ENCODE measurements around the gene MSX2.

Gene MSX2

GRCh38 chr5:174720612-174721529, 3.5 kb upstream of the MSX2 start (continued):
- TF ChIP-seq, protein P1, sequence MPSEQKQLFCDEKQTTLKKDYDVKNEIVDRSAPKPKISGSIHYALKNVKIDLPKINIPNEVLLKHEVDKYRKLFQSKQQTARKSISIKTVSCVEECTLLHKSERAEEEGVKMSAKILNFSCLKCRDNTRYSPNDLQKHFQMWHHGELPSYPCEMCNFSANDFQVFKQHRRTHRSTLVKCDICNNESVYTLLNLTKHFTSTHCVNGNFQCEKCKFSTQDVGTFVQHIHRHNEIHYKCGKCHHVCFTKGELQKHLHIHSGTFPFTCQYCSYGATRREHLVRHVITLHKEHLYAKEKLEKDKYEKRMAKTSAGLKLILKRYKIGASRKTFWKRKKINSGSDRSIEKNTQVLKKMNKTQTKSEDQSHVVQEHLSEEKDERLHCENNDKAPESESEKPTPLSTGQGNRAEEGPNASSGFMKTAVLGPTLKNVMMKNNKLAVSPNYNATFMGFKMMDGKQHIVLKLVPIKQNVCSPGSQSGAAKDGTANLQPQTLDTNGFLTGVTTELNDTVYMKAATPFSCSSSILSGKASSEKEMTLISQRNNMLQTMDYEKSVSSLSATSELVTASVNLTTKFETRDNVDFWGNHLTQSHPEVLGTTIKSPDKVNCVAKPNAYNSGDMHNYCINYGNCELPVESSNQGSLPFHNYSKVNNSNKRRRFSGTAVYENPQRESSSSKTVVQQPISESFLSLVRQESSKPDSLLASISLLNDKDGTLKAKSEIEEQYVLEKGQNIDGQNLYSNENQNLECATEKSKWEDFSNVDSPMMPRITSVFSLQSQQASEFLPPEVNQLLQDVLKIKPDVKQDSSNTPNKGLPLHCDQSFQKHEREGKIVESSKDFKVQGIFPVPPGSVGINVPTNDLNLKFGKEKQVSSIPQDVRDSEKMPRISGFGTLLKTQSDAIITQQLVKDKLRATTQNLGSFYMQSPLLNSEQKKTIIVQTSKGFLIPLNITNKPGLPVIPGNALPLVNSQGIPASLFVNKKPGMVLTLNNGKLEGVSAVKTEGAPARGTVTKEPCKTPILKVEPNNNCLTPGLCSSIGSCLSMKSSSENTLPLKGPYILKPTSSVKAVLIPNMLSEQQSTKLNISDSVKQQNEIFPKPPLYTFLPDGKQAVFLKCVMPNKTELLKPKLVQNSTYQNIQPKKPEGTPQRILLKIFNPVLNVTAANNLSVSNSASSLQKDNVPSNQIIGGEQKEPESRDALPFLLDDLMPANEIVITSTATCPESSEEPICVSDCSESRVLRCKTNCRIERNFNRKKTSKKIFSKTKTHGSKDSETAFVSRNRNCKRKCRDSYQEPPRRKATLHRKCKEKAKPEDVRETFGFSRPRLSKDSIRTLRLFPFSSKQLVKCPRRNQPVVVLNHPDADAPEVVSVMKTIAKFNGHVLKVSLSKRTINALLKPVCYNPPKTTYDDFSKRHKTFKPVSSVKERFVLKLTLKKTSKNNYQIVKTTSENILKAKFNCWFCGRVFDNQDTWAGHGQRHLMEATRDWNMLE (tag by site-specific recombination; conservative IDR thresholded peaks at IDR 0.05; ENCODE audit: low read depth), result no peak
- TF ChIP-seq, protein P2, sequence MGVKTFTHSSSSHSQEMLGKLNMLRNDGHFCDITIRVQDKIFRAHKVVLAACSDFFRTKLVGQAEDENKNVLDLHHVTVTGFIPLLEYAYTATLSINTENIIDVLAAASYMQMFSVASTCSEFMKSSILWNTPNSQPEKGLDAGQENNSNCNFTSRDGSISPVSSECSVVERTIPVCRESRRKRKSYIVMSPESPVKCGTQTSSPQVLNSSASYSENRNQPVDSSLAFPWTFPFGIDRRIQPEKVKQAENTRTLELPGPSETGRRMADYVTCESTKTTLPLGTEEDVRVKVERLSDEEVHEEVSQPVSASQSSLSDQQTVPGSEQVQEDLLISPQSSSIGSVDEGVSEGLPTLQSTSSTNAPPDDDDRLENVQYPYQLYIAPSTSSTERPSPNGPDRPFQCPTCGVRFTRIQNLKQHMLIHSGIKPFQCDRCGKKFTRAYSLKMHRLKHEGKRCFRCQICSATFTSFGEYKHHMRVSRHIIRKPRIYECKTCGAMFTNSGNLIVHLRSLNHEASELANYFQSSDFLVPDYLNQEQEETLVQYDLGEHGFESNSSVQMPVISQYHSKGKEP (tag by site-specific recombination; IDR thresholded peaks at IDR 0.05), result no peak
- TF ChIP-seq ZNF394 (tag by site-specific recombination; IDR thresholded peaks at IDR 0.05; ENCODE audit: borderline replicate concordance) (no peak), SCRT2 (tag by site-specific recombination; IDR thresholded peaks at IDR 0.05) (no peak), TRIM28 (IDR thresholded peaks at IDR 0.05; ENCODE audit: borderline replicate concordance, low read length) (no peak), ZIC2 (tag by site-specific recombination; IDR thresholded peaks at IDR 0.05) (peak; percentile 19; the same call in 1 of the 2 replicates), ZNF658 (tag by site-specific recombination; IDR thresholded peaks at IDR 0.05) (no peak), ZNF571 (tag by site-specific recombination; IDR thresholded peaks at IDR 0.05) (no peak), PBX3 (CRISPR knock-in tag; IDR thresholded peaks at IDR 0.05) (no peak), MYNN (tag by site-specific recombination; IDR thresholded peaks at IDR 0.05; ENCODE audit: borderline replicate concordance) (no peak), HOXD13 (CRISPR knock-in tag; IDR thresholded peaks at IDR 0.05; ENCODE audit: borderline replicate concordance) (no peak), BCL11A (tag by site-specific recombination; IDR thresholded peaks at IDR 0.05; ENCODE audit: low read depth) (no peak), RBAK (tag by site-specific recombination; IDR thresholded peaks at IDR 0.05) (no peak), ZBTB10 (tag by site-specific recombination; IDR thresholded peaks at IDR 0.05) (no peak), ZNF311 (tag by site-specific recombination; IDR thresholded peaks at IDR 0.05; ENCODE audit: borderline replicate concordance) (no peak), ZNF677 (tag by site-specific recombination; IDR thresholded peaks at IDR 0.05) (no peak), ZNF341 (tag by site-specific recombination; IDR thresholded peaks at IDR 0.05; ENCODE audit: low read depth) (no peak)
- TF ChIP-seq, protein P3, sequence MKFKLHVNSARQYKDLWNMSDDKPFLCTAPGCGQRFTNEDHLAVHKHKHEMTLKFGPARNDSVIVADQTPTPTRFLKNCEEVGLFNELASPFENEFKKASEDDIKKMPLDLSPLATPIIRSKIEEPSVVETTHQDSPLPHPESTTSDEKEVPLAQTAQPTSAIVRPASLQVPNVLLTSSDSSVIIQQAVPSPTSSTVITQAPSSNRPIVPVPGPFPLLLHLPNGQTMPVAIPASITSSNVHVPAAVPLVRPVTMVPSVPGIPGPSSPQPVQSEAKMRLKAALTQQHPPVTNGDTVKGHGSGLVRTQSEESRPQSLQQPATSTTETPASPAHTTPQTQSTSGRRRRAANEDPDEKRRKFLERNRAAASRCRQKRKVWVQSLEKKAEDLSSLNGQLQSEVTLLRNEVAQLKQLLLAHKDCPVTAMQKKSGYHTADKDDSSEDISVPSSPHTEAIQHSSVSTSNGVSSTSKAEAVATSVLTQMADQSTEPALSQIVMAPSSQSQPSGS (tag by site-specific recombination; IDR thresholded peaks at IDR 0.05; ENCODE audit: low read depth), result no peak
- TF ChIP-seq, protein P4, sequence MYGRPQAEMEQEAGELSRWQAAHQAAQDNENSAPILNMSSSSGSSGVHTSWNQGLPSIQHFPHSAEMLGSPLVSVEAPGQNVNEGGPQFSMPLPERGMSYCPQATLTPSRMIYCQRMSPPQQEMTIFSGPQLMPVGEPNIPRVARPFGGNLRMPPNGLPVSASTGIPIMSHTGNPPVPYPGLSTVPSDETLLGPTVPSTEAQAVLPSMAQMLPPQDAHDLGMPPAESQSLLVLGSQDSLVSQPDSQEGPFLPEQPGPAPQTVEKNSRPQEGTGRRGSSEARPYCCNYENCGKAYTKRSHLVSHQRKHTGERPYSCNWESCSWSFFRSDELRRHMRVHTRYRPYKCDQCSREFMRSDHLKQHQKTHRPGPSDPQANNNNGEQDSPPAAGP (tag by site-specific recombination; IDR thresholded peaks at IDR 0.05), result peak; percentile 52; the same call in 1 of the 2 replicates
- TF ChIP-seq, protein P5, sequence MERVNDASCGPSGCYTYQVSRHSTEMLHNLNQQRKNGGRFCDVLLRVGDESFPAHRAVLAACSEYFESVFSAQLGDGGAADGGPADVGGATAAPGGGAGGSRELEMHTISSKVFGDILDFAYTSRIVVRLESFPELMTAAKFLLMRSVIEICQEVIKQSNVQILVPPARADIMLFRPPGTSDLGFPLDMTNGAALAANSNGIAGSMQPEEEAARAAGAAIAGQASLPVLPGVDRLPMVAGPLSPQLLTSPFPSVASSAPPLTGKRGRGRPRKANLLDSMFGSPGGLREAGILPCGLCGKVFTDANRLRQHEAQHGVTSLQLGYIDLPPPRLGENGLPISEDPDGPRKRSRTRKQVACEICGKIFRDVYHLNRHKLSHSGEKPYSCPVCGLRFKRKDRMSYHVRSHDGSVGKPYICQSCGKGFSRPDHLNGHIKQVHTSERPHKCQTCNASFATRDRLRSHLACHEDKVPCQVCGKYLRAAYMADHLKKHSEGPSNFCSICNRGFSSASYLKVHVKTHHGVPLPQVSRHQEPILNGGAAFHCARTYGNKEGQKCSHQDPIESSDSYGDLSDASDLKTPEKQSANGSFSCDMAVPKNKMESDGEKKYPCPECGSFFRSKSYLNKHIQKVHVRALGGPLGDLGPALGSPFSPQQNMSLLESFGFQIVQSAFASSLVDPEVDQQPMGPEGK (tag by site-specific recombination; IDR thresholded peaks at IDR 0.05), result no peak
- TF ChIP-seq, protein P6, sequence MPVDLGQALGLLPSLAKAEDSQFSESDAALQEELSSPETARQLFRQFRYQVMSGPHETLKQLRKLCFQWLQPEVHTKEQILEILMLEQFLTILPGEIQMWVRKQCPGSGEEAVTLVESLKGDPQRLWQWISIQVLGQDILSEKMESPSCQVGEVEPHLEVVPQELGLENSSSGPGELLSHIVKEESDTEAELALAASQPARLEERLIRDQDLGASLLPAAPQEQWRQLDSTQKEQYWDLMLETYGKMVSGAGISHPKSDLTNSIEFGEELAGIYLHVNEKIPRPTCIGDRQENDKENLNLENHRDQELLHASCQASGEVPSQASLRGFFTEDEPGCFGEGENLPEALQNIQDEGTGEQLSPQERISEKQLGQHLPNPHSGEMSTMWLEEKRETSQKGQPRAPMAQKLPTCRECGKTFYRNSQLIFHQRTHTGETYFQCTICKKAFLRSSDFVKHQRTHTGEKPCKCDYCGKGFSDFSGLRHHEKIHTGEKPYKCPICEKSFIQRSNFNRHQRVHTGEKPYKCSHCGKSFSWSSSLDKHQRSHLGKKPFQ (tag by site-specific recombination; IDR thresholded peaks at IDR 0.05), result no peak

Data from HEK293 (cell line).